Choroid plexus epithelial cell (primary cell): ENCODE data around the gene CHD9NB.
A peak's percentile ranks its signal among the peaks of the same experiment; 100 is the strongest.

ENCODE experiments used
- DNase-seq: peaks from one replicate; pipeline ENCODE4 v3.0.0-alpha.2; 2010; ENCODE audit warnings: low read depth
- H3K4me3 ChIP-seq: 2 replicates; pipeline ENCODE4 v1.5.1; 2011; ENCODE audit warnings: low read depth, mild to moderate bottlenecking, control low read depth, low read length, moderate library complexity
- CTCF ChIP-seq: conservative IDR thresholded peaks from 2 replicates; pipeline ENCODE4 v1.5.1; 2011; ENCODE audit warnings: low read depth, mild to moderate bottlenecking, control low read depth, inconsistent platforms, low read length, moderate library complexity

CHD9NB gene

GRCh38 chr16:53036066-53036465 is 16.6 kb downstream of the CHD9NB start:
- DNase-seq, result no peak
- H3K4me3 ChIP-seq, result no peak overlapping the region
- no peak for TF ChIP-seq CTCF

- DNase-seq, result no peak
- no peak overlapping the region for H3K4me3 ChIP-seq
- no peak for TF ChIP-seq CTCF
Measured at GRCh38 chr16:53035176-53035942, 17.3 kb downstream of the CHD9NB start.

GRCh38 chr16:53034306-53034705 is 18.4 kb downstream of the CHD9NB start:
- TF ChIP-seq CTCF, result no peak
- DNase-seq, result peak; percentile 45
- no peak overlapping the region for H3K4me3 ChIP-seq

GRCh38 chr16:53031323-53031942 is 21.3 kb downstream of the CHD9NB start:
- DNase-seq, result no peak
- H3K4me3 ChIP-seq, result no peak overlapping the region
- no peak for TF ChIP-seq CTCF

- TF ChIP-seq CTCF, result no peak
- no peak for DNase-seq
- H3K4me3 ChIP-seq, result no peak overlapping the region
Measured at GRCh38 chr16:53029971-53030370, 22.7 kb downstream of the CHD9NB start.

GRCh38 chr16:53024045-53024444 is 28.7 kb downstream of the CHD9NB start:
- DNase-seq, result no peak
- TF ChIP-seq CTCF, result no peak
- no peak overlapping the region for H3K4me3 ChIP-seq

GRCh38 chr16:53022374-53022773 is 30.3 kb downstream of the CHD9NB start:
- TF ChIP-seq CTCF, result peak; percentile 79
- peak; percentile 68 for DNase-seq
- no peak overlapping the region for H3K4me3 ChIP-seq
